ENCODE results near the gene SUMO4.
A peak's percentile ranks its signal among the peaks of the same experiment; 100 is the strongest.

The SUMO4 gene

GRCh38 chr6:149400050-149400449 is at the start of gene SUMO4:
Gene SUMO4 (plus strand): TSS chr6:149400262. CDS start chr6:149400392, 130 bp downstream.
- no peak for DNase-seq (ENCODE audit: low read depth in 2 of 2)

- no peak for DNase-seq (ENCODE audit: low read depth in 2 of 2)
Measured at GRCh38 chr6:149354009-149354408, 46.1 kb upstream of the SUMO4 start.

GRCh38 chr6:149356081-149356750 is 43.8 kb upstream of the SUMO4 start:
- DNase-seq (ENCODE audit: low read depth in 2 of 2), result no peak

GRCh38 chr6:149357726-149358538 is 42.1 kb upstream of the SUMO4 start:
- DNase-seq (ENCODE audit: low read depth in 2 of 2), result no peak

- no peak for DNase-seq (ENCODE audit: low read depth in 2 of 2)
Measured at GRCh38 chr6:149359440-149359839, 40.6 kb upstream of the SUMO4 start.

- DNase-seq (ENCODE audit: low read depth in 2 of 2), result no peak
Measured at GRCh38 chr6:149360536-149360935, 39.5 kb upstream of the SUMO4 start.

- DNase-seq (ENCODE audit: low read depth in 2 of 2), result peak in 1 of 2 donors; percentile 15
Measured at GRCh38 chr6:149362289-149362688, 37.8 kb upstream of the SUMO4 start.

GRCh38 chr6:149363154-149363553 is 36.9 kb upstream of the SUMO4 start:
- DNase-seq (ENCODE audit: low read depth in 2 of 2), result no peak

- no peak for DNase-seq (ENCODE audit: low read depth in 2 of 2)
Measured at GRCh38 chr6:149364557-149364956, 35.5 kb upstream of the SUMO4 start.

GRCh38 chr6:149365197-149365596 is 34.9 kb upstream of the SUMO4 start:
- DNase-seq (ENCODE audit: low read depth in 2 of 2), result no peak

GRCh38 chr6:149366267-149366921 is 33.7 kb upstream of the SUMO4 start:
- no peak for DNase-seq (ENCODE audit: low read depth in 2 of 2)

- no peak for DNase-seq (ENCODE audit: low read depth in 2 of 2)
Measured at GRCh38 chr6:149368065-149368464, 32.0 kb upstream of the SUMO4 start.

GRCh38 chr6:149371154-149371553 is 28.9 kb upstream of the SUMO4 start:
- DNase-seq (ENCODE audit: low read depth in 2 of 2), result no peak

GRCh38 chr6:149372062-149372461 is 28.0 kb upstream of the SUMO4 start:
- DNase-seq (ENCODE audit: low read depth in 2 of 2), result no peak

- no peak for DNase-seq (ENCODE audit: low read depth in 2 of 2)
Measured at GRCh38 chr6:149373511-149373910, 26.6 kb upstream of the SUMO4 start.

GRCh38 chr6:149379977-149380376 is 20.1 kb upstream of the SUMO4 start:
- no peak for DNase-seq (ENCODE audit: low read depth in 2 of 2)

- no peak for DNase-seq (ENCODE audit: low read depth in 2 of 2)
Measured at GRCh38 chr6:149380523-149380922, 19.5 kb upstream of the SUMO4 start.

- no peak for DNase-seq (ENCODE audit: low read depth in 2 of 2)
Measured at GRCh38 chr6:149383371-149383770, 16.7 kb upstream of the SUMO4 start.

- no peak for DNase-seq (ENCODE audit: low read depth in 2 of 2)
Measured at GRCh38 chr6:149384464-149384863, 15.6 kb upstream of the SUMO4 start.

GRCh38 chr6:149385998-149386646 is 13.9 kb upstream of the SUMO4 start:
- DNase-seq (ENCODE audit: low read depth in 2 of 2), result no peak

GRCh38 chr6:149387779-149388512 is 12.1 kb upstream of the SUMO4 start:
- DNase-seq (ENCODE audit: low read depth in 2 of 2), result no peak
